ENCODE results near the gene HDLBP. TPM values are rescaled to one million over a fixed set of nuclear protein-coding genes. Genes with fewer than 3 reads are reported as not detected.
"Not testable (repeated sequence)": the region's sequence is repeated elsewhere in the genome, so short reads cannot be mapped to it uniquely, and the experiment has no call there.

The HDLBP gene
- total RNA-seq, 1 experiment from 2014 or later: 267 TPM

DNA sequence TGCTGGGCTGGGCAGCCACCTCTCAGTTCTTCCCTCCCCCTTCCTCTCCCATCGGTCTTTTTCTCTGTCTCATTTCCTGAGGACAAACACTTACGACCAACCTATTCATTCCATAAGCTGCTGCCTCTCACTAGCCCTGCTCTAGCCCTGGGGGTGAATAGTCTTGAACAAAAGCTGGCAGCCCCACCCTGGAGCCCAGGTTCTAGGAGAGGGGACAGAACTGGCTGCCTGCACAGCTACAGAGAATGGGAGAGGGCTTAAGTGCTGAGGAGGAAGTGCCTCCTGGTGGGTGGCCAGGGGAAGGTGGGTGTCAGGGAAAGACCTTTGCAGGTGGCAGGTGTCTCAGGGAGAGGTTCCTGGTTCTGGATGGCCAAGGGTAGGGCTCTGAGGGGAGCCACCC lies 104.2 kb downstream of the HDLBP start:
- DNase-seq (ENCODE audit: low read depth): no peak
- in situ Hi-C loops (cut with HindIII; ENCODE audit: low pct_unique_long_range_greater_than_20kb, low sequenced_read_pairs): no loop called here

GRCh38 chr2:241209271-241209670 lies 106.2 kb downstream of the HDLBP start:
- in situ Hi-C loops (cut with HindIII; ENCODE audit: low pct_unique_long_range_greater_than_20kb, low sequenced_read_pairs): no loop called here
- no peak for DNase-seq (ENCODE audit: low read depth)

DNA sequence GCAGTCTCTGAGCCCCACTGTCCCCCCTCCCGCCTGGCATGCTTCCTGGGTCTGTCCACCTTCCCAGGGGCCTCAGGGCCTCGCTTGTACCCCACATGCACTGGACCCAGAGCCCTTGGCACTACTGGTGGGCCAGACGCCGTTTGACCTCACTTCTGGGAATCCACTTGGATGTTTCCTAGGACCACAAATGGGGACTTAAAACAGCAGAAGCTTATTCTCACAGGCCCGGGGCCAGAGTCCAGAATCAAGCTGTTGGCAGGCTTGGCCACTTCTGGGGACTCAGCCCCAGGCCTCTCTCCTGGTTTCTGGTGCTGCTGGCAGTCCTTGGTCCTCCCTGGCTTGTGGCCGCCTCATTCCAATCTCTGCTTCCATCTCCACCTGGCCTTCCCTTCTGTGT lies 107.4 kb downstream of the HDLBP start:
- in situ Hi-C loops (cut with HindIII; ENCODE audit: low pct_unique_long_range_greater_than_20kb, low sequenced_read_pairs): no loop called here

DNA sequence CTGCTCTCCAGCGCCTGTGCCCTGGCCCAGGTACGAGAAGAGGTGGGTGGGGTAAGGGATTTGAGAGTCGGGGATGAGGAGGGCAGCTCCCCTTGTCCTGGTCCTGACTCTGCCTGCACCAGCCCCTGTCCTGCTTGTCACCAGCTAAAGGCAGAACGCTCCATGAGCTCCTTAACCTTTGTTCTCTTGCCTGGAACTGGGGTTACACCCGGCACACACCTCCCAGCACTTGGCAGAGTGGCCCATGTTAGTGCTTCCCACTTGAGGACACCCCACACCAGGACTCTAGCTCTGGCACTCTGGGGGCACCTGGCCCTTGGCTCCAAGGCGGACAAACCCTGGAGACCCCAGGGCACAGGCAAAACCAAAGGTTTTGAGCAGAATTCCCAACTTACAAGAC lies 107.8 kb downstream of the HDLBP start:
- no peak for DNase-seq (ENCODE audit: low read depth)
- in situ Hi-C loops (cut with HindIII; ENCODE audit: low pct_unique_long_range_greater_than_20kb, low sequenced_read_pairs): no loop called here

More for the DNA sequence above, 107.4 kb downstream of the HDLBP start:
- no peak for DNase-seq (ENCODE audit: low read depth)

- in situ Hi-C loops (cut with HindIII; ENCODE audit: low pct_unique_long_range_greater_than_20kb, low sequenced_read_pairs): no loop called here
- no peak for DNase-seq (ENCODE audit: low read depth)
These were observed 108.3 kb downstream of the HDLBP start for GRCh38 chr2:241207151-241207550.

DNA sequence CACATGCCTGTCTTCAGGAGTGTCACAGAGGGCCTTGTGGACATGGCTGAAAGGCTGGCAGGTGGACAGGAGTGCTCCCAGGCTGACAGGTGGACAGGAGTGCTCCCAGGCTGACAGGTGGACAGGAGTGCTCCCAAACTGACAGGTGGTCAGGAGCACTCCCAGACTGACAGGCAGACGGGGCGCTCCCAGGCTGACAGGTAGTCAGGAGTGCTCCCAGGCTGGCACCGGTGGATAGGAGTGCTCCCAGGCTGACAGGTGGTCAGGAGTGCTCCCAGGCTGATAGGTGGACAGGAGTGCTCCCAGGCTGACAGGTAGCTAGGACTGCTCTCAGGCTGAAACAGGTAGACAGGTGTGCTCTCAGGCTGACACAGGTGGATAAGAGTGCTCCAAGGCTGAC lies 110.4 kb downstream of the HDLBP start:
- in situ Hi-C loops (cut with HindIII; ENCODE audit: low pct_unique_long_range_greater_than_20kb, low sequenced_read_pairs): no loop called here
- no peak for DNase-seq (ENCODE audit: low read depth)

- in situ Hi-C loops (cut with HindIII; ENCODE audit: low pct_unique_long_range_greater_than_20kb, low sequenced_read_pairs): no loop called here
- no peak for DNase-seq (ENCODE audit: low read depth)
These were observed 111.0 kb downstream of the HDLBP start for GRCh38 chr2:241204490-241204889.

DNA sequence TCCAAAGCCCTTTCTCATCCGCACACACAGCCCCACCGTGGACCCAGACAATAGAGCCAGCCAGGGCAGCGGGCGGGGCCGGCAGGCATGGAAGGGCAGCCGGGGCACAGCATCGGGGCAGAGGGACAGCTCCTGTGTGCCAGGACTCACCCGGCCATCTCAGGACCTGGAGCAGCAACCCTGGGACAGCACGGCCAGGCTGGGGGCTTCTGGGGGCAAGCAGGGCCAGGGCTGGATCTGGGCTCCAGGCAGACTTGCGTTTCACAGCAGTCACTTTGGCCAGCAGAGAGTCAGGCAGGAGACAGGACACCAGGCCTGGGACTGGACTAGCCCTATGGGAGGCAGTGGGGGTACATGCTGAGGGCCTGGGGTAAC lies 111.5 kb downstream of the HDLBP start:
- in situ Hi-C loops (cut with HindIII; ENCODE audit: low pct_unique_long_range_greater_than_20kb, low sequenced_read_pairs): no loop called here

DNA sequence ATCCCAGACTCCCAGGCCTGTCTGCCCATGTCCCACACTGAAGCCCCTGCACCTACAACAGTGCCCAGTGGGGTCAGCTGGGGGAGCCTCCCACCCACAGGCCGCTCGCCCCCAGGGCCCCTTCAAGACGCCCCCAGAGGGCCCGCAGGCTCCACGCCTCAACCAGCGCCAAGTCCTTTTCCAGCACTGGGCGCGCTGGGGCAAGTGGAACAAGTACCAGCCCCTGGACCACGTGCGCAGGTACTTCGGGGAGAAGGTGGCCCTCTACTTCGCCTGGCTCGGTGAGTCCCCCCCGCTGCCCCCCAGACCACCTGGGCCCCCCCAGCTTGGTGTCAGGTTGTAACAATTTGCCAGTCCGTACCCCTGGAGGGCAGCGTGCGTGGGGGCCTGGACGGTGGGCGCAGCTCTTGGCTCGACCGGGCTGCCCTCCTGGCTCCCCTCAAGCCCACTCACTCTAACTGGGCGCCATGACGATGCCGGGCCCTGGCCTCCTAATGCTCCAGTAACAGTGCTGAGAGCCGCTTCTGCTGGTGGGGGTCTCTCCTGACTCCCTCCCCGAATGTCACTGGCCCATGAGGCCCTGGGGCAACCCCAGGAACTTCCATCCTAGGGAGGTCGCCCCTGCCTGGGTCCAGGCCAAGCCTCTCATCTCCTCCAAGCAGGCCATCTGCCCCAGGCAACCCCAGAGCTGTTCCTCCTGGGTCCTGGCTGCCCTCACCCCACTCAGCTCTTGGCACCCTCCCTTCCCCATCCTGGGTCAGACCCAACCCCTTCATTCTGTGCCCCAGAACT lies 112.1 kb downstream of the HDLBP start:
- no peak for DNase-seq (ENCODE audit: low read depth)
- in situ Hi-C loops (cut with HindIII; ENCODE audit: low pct_unique_long_range_greater_than_20kb, low sequenced_read_pairs): no loop called here

More for the DNA sequence above, 111.5 kb downstream of the HDLBP start:
- DNase-seq (ENCODE audit: low read depth): no peak

DNA sequence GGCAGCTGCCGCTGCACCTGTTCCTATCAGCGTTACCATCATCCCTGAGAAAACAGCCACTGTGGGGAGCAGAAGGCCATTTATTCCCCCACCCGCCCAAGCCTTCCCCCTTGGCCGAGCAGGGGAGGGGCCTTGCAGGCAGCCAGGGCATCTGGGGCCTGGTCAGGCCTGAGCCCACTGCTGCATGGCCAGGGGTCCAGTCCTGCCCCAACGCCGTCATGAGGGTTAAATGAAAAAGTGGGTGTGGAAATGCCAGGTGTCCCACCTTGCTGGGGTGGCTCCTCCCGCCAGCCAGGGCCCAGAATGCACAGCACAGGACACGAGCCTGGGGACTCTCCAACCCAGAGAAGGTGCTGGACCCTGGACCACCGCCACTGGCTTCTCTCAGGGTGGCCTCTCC lies 112.8 kb downstream of the HDLBP start:
- no peak for DNase-seq (ENCODE audit: low read depth)
- in situ Hi-C loops (cut with HindIII; ENCODE audit: low pct_unique_long_range_greater_than_20kb, low sequenced_read_pairs): no loop called here

GRCh38 chr2:241202268-241202585 lies 113.2 kb downstream of the HDLBP start:
- in situ Hi-C loops (cut with HindIII; ENCODE audit: low pct_unique_long_range_greater_than_20kb, low sequenced_read_pairs): no loop called here
- no peak for DNase-seq (ENCODE audit: low read depth)

DNA sequence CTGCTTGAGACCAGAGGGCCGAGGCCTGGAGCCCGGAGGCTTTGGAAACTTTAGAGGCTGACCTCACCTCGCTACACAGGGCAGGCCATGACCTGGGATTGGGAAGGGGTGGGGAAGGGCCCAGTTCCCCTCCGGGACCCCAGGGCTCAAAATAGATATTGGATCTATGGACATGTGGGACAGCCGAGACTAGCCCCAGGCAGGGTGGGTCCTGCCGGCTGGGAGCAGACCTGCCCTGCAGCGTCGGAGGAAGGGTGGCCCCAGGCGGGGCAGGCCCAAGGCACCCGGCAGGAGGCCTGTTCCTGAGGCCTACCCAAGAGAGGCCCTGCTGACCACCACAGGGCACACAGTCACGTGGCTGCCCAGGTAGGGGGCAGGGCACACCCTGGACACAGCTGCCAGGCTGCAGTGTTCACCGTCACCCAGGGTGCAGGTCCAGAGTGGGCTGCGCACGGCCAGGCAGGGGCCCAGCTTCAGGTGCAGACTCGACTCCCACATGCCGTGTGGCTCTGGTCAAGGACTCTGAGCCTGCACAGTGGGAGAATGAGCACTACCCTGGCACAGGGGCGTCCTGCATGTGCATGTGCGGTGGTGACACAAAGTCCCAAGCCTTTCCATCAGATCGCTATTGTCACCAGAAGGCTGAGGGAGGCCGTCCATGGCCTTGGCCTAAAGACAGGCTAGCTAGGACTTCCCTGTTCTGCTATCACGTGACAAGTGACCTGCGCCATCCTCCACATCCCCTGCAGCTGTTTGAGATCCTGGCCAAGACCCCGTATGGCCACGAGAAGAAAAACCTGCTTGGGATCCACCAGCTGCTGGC lies 113.8 kb downstream of the HDLBP start:
- no peak for DNase-seq (ENCODE audit: low read depth)
- in situ Hi-C loops (cut with HindIII; ENCODE audit: low pct_unique_long_range_greater_than_20kb, low sequenced_read_pairs): no loop called here

DNA sequence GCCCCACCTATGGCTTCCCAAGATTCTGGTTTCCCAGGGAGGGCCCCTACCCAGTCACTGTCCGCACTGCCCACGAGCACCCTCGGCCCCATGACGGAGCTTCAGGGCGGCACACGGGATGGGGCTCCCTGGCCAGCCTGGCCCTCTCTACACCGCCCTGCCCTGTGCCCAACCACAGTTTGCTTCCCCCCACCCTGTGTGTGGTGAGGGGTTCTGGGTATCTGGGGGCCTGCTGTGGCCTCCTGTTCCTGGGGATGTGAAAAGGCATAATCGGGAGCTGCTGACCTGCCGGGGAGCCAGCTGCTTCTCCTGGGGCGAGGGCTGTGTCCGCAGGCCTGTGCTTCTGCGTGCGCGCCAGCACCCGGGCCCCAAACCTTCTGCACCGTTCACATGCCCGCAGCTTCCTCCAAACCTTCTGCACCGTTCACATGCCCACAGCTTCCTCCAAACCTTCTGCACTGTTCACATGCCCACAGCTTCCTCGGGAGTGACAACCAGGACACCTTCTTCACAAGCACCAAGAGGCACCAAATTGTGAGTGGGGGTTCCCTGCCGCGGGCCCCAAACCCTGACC lies 114.6 kb downstream of the HDLBP start:
- no peak for DNase-seq (ENCODE audit: low read depth)
- in situ Hi-C loops (cut with HindIII; ENCODE audit: low pct_unique_long_range_greater_than_20kb, low sequenced_read_pairs): no loop called here

DNA sequence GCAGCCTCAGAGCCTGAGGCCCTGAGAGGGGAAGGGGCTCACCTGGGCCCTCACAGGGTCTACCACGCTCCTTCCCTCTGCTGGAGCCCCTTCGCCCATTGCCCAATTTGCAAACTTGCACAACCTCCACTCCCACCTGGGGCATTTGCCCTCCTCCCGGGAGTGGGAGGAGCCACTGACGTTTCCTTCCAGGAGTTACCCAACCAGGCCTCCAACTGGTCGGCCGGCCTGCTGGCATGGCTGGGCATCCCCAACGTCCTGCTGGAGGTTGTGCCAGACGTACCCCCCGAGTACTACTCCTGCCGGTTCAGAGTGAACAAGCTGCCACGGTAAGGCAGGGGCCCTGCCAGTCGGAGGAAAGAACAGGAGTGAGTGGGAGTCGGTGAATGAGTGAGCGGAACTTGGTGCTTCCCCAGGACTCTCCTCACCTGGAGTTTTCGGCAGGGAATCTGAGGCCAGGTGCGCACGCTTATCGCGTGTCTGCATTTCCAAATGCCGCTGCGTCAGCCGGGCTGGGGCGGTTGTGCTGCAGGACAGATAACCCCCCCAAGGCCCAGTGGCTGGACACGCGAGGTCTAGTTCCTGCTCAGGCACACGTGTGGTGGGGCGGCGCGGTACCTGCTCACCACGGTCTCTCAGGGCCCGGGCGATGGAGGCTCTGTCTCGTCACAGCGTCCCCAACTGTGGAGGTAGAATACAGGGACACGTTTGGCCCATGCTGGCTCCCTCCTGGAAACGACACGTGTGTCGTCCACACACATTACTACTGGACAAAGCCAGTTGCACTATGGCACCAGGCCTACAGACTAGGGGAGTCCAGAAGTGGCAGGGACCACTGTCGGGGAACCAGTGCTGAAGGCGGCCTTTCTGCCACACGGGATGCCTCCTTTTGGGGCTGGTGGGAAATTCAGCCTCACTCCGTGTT lies 115.3 kb downstream of the HDLBP start:
- DNase-seq (ENCODE audit: low read depth): no peak
- in situ Hi-C loops (cut with HindIII; ENCODE audit: low pct_unique_long_range_greater_than_20kb, low sequenced_read_pairs): no loop called here

DNA sequence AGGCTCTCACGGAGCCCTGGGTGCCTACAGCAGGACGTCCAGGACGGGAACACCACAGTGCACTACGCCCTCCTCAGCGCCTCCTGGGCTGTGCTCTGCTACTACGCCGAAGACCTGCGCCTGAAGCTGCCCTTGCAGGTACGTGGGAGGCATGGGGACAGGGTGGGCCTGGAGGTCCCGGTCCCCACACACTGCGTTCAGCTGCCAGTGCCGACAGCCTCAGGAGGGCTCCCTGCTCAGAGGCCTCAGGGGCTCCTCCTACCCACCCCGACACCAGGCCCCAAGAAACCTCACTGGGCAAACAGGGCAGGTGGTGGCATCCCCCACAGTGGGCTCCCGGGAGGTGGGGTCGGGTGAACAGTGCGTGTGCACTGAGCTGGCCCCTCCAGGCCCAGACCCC lies 116.2 kb downstream of the HDLBP start:
- no peak for DNase-seq (ENCODE audit: low read depth)
- in situ Hi-C loops (cut with HindIII; ENCODE audit: low pct_unique_long_range_greater_than_20kb, low sequenced_read_pairs): no loop called here

GRCh38 chr2:241198381-241199279 lies 116.8 kb downstream of the HDLBP start:
- no peak for DNase-seq (ENCODE audit: low read depth)
- in situ Hi-C loops (cut with HindIII; ENCODE audit: low pct_unique_long_range_greater_than_20kb, low sequenced_read_pairs): no loop called here

DNA sequence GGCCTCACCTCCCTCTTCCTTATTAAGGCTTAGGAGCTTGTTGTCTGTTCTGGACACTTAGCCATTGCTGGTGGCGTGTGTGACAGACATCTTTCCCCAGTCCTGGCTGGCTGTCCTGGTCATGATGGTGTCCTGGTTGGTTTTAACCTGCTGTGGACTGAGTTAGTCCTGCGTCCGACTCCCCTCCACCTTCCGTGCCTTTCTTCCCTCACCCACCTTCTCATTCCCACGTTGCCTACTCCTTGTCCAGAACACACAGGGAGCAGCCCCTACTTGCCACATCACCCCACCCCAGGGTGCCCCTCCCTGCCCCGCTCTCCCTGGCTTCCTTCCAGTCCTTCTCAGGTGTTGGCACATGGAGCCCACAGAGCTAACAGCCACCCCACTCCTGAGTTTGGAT lies 117.5 kb downstream of the HDLBP start:
- no peak for DNase-seq (ENCODE audit: low read depth)
- in situ Hi-C loops (cut with HindIII; ENCODE audit: low pct_unique_long_range_greater_than_20kb, low sequenced_read_pairs): no loop called here

DNA sequence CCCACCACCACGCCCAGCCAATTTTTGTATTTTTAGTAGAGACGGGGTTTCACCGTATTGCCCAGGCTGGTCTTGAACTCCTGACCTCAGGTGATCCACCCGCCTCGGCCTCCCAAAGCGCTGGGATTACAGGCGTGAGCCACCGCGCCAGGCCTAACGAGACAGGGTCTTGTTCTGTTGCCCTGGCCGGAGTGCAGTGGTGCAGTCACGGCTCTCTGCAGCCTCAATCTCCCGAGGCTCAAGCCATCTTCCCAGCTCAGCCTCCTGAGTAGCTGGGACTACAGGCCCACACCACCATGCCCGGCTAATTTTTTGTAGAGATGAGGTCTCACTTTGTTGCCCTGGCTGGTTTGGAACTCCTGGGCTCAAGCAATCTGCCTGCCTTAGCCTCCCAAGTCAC lies 118.2 kb downstream of the HDLBP start:
- DNase-seq (ENCODE audit: low read depth); in situ Hi-C loops (cut with HindIII; ENCODE audit: low pct_unique_long_range_greater_than_20kb, low sequenced_read_pairs): not testable (repeated sequence)
